ENCODE results near the gene MIER2. TPM values are rescaled to one million over a fixed set of nuclear protein-coding genes. Genes with fewer than 3 reads are reported as not detected.

The MIER2 gene
- total and polyA plus RNA-seq, 4 experiments from 2014 or later, result 1.1 to 18.2 (median 12.7) TPM

GRCh38 chr19:342801-343421, 1.7 kb downstream of the MIER2 start:
- intact Hi-C loops (cut with micrococcal nuclease), result no loop called here
- Histone ChIP-seq H3K27ac (ENCODE audit: low read depth, low read length) (no peak overlapping the region), H3K9me3 (ENCODE audit: control insufficient read depth in 1 of 2, low read length in 2 of 2) (no peaks in the 10 kb centered on the region), H3K27me3 (ENCODE audit: insufficient read depth, low read length) (no peaks in the 10 kb centered on the region), H3K4me3 (ENCODE audit: low read length in 2 of 2) (no peak overlapping the region), H3K4me1 (ENCODE audit: insufficient read depth, low read length) (peaks cover 43% of the 10 kb centered on the region), H3K36me3 (ENCODE audit: insufficient read depth, low read length) (no peaks in the 10 kb centered on the region)
- DNase-seq, result no peak
- Mint-ChIP-seq H3K9me3 (no peaks in the 10 kb centered on the region), H3K4me1 (peaks cover 42 to 68% (median 55%) of the 10 kb centered on the region in 4 donors), H3K4me3 (peak overlapping the region; percentile 10 to 91 (median 84)), H3K36me3 (peaks cover 11 to 16% of the 10 kb centered on the region in 2 donors), H3K27ac (peak overlapping the region; percentile 7 to 92 (median 75)), H3K27me3 (no peaks in the 10 kb centered on the region)
- ChIA-PET POLR2A (ENCODE audit: partially characterized antibody) (no interaction called here), CTCF (ENCODE audit: partially characterized antibody) (no interaction called here)

- POLR2A ChIA-PET (ENCODE audit: partially characterized antibody), result no interaction called here
These were observed 2.5 kb downstream of the MIER2 start for GRCh38 chr19:342128-342455.

DNA sequence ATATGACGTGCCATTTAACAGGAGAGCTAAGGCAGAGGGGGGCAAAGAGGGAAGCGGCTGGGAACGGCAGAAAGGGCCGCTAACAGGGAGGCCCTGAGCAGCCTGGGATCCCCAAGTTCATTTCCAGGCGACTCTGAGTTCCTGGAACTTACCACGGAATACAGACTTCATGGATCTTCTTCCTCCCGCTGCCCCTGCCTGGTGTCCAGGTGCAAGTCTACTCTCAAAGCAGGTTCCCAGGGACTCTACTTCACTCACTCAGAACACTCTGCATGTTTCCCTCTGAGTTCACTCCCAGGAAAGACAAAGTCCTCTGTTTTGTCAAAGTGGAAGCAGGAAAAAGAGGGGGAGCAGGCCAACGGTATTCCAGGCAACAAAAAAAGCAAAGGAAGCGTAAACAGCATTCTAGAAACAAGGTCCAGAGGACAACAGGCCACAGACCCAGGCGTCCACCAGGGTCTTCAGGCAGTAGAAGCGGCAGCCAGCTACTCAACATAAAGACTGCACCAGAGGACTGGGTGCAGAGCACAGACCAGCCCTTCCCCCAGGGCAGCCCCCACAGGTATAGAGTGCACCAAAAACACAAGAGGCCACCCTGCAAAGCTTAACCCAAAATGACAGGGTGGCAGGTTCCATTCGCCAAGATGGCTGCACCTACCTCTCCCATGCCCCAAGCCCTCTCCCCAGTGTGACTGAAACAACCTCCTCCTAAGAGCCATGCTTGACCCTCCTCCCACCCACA, 3.0 kb downstream of the MIER2 start:
- CTCF ChIA-PET (ENCODE audit: partially characterized antibody), result no interaction called here
- Mint-ChIP-seq H3K27me3 (no peaks in the 10 kb centered on the region), H3K9me3 (no peaks in the 10 kb centered on the region), H3K36me3 (peaks cover 11 to 16% of the 10 kb centered on the region in 2 donors), H3K4me3 (peak overlapping the region in 5 of 8 donors; percentile 37 to 69 (median 58)), H3K4me1 (peaks cover 47 to 73% (median 61%) of the 10 kb centered on the region in 4 donors), H3K27ac (peak overlapping the region in 2 of 7 donors; percentile 55 to 60)
- no peak overlapping the region for H3K4me3 ChIP-seq (ENCODE audit: low read length in 2 of 2)
- POLR2A ChIA-PET (ENCODE audit: partially characterized antibody), result no interaction called here
- no peaks in the 10 kb centered on the region for H3K27me3 ChIP-seq (ENCODE audit: insufficient read depth, low read length)
- peaks cover 43% of the 10 kb centered on the region for H3K4me1 ChIP-seq (ENCODE audit: insufficient read depth, low read length)
- no peak overlapping the region for H3K27ac ChIP-seq (ENCODE audit: low read depth, low read length)
- intact Hi-C loops (cut with micrococcal nuclease), result no loop called here
- DNase-seq, result no peak
- H3K36me3 ChIP-seq (ENCODE audit: insufficient read depth, low read length), result no peaks in the 10 kb centered on the region
- H3K9me3 ChIP-seq (ENCODE audit: control insufficient read depth in 1 of 2, low read length in 2 of 2), result no peaks in the 10 kb centered on the region

More at GRCh38 chr19:342128-342455, 2.5 kb downstream of the MIER2 start:
- Histone ChIP-seq H3K36me3 (ENCODE audit: insufficient read depth, low read length) (no peaks in the 10 kb centered on the region), H3K4me1 (ENCODE audit: insufficient read depth, low read length) (peaks cover 43% of the 10 kb centered on the region), H3K27ac (ENCODE audit: low read depth, low read length) (no peak overlapping the region), H3K4me3 (ENCODE audit: low read length in 2 of 2) (no peak overlapping the region), H3K27me3 (ENCODE audit: insufficient read depth, low read length) (no peaks in the 10 kb centered on the region), H3K9me3 (ENCODE audit: control insufficient read depth in 1 of 2, low read length in 2 of 2) (no peaks in the 10 kb centered on the region)
- peak overlapping the region in 6 of 7 donors; percentile 14 to 62 (median 53) for H3K27ac Mint-ChIP-seq
- intact Hi-C loops (cut with micrococcal nuclease), result no loop called here
- H3K9me3 Mint-ChIP-seq, result no peaks in the 10 kb centered on the region
- H3K27me3 Mint-ChIP-seq, result no peaks in the 10 kb centered on the region
- H3K36me3 Mint-ChIP-seq, result peaks cover 11 to 16% of the 10 kb centered on the region in 2 donors
- peaks cover 44 to 70% (median 58%) of the 10 kb centered on the region in 4 donors for H3K4me1 Mint-ChIP-seq
- DNase-seq, result no peak
- CTCF ChIA-PET (ENCODE audit: partially characterized antibody), result no interaction called here
- peak overlapping the region in 6 of 8 donors; percentile 51 to 69 (median 56) for H3K4me3 Mint-ChIP-seq

GRCh38 chr19:340620-341385, 3.8 kb downstream of the MIER2 start:
- POLR2A ChIA-PET (ENCODE audit: partially characterized antibody), result no interaction called here
- H3K27me3 ChIP-seq (ENCODE audit: insufficient read depth, low read length), result no peaks in the 10 kb centered on the region
- H3K36me3 ChIP-seq (ENCODE audit: insufficient read depth, low read length), result no peaks in the 10 kb centered on the region
- Mint-ChIP-seq H3K36me3 (peaks cover 11 to 19% of the 10 kb centered on the region in 2 donors), H3K4me1 (peaks cover 46 to 76% (median 61%) of the 10 kb centered on the region in 4 donors), H3K4me3 (peak overlapping the region in 4 of 8 donors; percentile 10 to 65 (median 54)), H3K9me3 (no peaks in the 10 kb centered on the region), H3K27me3 (no peaks in the 10 kb centered on the region), H3K27ac (peak overlapping the region in 4 of 7 donors; percentile 11 to 81 (median 68))
- no peak for DNase-seq
- intact Hi-C loops (cut with micrococcal nuclease), result no loop called here
- no peak overlapping the region for H3K27ac ChIP-seq (ENCODE audit: low read depth, low read length)
- H3K9me3 ChIP-seq (ENCODE audit: control insufficient read depth in 1 of 2, low read length in 2 of 2), result no peaks in the 10 kb centered on the region
- no peak overlapping the region for H3K4me3 ChIP-seq (ENCODE audit: low read length in 2 of 2)
- peaks cover 43% of the 10 kb centered on the region for H3K4me1 ChIP-seq (ENCODE audit: insufficient read depth, low read length)
- CTCF ChIA-PET (ENCODE audit: partially characterized antibody), result no interaction called here

DNA sequence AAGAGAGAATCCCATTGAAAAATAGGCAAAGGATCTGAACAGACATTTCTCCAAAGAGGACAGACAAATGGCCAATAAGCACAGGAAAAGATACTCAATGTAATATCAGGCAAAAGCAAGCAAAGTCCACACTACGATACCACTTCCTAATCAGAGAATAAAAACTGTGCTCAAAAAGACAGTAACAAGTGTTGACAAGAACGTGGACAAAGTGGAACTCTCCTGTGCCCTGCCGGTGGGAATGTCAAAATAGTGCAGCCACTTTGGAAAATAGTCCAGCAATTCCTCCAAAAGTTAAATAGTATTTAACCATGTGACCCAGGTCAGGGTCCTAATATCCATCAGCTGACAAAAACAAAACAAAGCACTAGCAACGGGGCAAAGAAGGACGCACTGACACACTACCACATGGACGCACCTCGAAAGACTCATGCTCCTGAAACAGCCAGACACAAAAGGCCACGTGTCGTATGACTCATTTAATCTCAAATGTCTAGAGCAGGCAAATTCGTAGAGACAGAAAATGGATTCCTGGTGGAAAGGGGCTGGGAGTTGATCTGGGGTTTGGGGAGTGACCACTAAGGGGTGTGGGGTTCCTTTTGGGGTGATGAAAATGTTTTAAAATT, 5.2 kb downstream of the MIER2 start:
- intact Hi-C loops (cut with micrococcal nuclease), result no loop called here
- Mint-ChIP-seq H3K27ac (peak overlapping the region in 3 of 7 donors; percentile 16 to 59 (median 32)), H3K4me1 (peaks cover 41 to 67% (median 55%) of the 10 kb centered on the region in 4 donors), H3K4me3 (peak overlapping the region in 2 of 8 donors; percentile 39 to 47), H3K27me3 (no peaks in the 10 kb centered on the region), H3K36me3 (peaks cover 8 to 19% of the 10 kb centered on the region in 2 donors), H3K9me3 (no peaks in the 10 kb centered on the region)
- POLR2A ChIA-PET (ENCODE audit: partially characterized antibody), result no interaction called here
- Histone ChIP-seq H3K4me3 (ENCODE audit: low read length in 2 of 2) (no peak overlapping the region), H3K36me3 (ENCODE audit: insufficient read depth, low read length) (peaks cover 7% of the 10 kb centered on the region), H3K27ac (ENCODE audit: low read depth, low read length) (no peak overlapping the region), H3K4me1 (ENCODE audit: insufficient read depth, low read length) (peaks cover 36% of the 10 kb centered on the region), H3K27me3 (ENCODE audit: insufficient read depth, low read length) (no peaks in the 10 kb centered on the region), H3K9me3 (ENCODE audit: control insufficient read depth in 1 of 2, low read length in 2 of 2) (no peaks in the 10 kb centered on the region)
- DNase-seq, result no peak
- CTCF ChIA-PET (ENCODE audit: partially characterized antibody), result no interaction called here

DNA sequence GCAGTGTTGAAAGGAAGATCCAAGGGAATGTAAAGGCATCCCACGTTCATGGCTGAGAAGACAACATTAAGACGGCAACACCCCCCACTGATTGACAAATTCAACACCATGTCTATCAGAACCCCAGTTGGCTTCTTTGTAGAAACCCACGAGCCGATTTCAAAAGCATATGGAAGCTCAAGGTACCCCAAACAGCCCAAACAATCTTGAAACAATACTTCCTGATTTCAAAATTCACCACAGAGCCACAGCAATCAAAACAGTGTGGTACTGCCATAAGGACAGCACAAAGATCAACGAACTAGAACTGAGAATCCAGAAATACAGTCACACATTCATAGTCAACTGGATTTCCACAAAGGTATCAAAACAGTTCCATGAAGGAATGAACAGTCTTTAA, 6.2 kb downstream of the MIER2 start:
- Histone ChIP-seq H3K9me3 (ENCODE audit: control insufficient read depth in 1 of 2, low read length in 2 of 2) (no peaks in the 10 kb centered on the region), H3K27me3 (ENCODE audit: insufficient read depth, low read length) (no peaks in the 10 kb centered on the region), H3K4me3 (ENCODE audit: low read length in 2 of 2) (no peak overlapping the region), H3K27ac (ENCODE audit: low read depth, low read length) (no peak overlapping the region), H3K36me3 (ENCODE audit: insufficient read depth, low read length) (peaks cover 10% of the 10 kb centered on the region), H3K4me1 (ENCODE audit: insufficient read depth, low read length) (peaks cover 31% of the 10 kb centered on the region)
- no peaks in the 10 kb centered on the region for H3K9me3 Mint-ChIP-seq
- intact Hi-C loops (cut with micrococcal nuclease), result no loop called here
- DNase-seq, result no peak
- peak overlapping the region in 1 of 7 donors; percentile 1 for H3K27ac Mint-ChIP-seq
- CTCF ChIA-PET (ENCODE audit: partially characterized antibody), result no interaction called here
- peaks cover 38 to 62% (median 49%) of the 10 kb centered on the region in 4 donors for H3K4me1 Mint-ChIP-seq
- no peak overlapping the region for H3K4me3 Mint-ChIP-seq
- H3K36me3 Mint-ChIP-seq, result peaks cover 8 to 19% of the 10 kb centered on the region in 2 donors
- POLR2A ChIA-PET (ENCODE audit: partially characterized antibody), result no interaction called here
- no peaks in the 10 kb centered on the region for H3K27me3 Mint-ChIP-seq

Data from CD4-positive, alpha-beta memory T cell (primary cell).